HT1080 (cell line): ENCODE measurements around the gene FOXRED1. TPM values are rescaled to one million over a fixed set of nuclear protein-coding genes. Genes with fewer than 3 reads are reported as not detected.

ENCODE experiments used
- DNase-seq: peaks from one replicate; pipeline ENCODE4 v3.0.0-alpha.2; 2015; ENCODE audit warnings: low read depth
- small RNA-seq: library from RNA; depleted of rRNA; stranded (forward); fragments of <200 nt; gene quantifications from one replicate; pipeline ENCODE3, GENCODE V24; 2014
- total RNA-seq: library from RNA; depleted of rRNA; stranded (reverse); fragments of >200 nt; shearing (Covaris generic); gene quantifications from 2 replicates; pipeline ENCODE4 v1.2.3, GENCODE V29; 2014; rRNA removed

The FOXRED1 gene
- total RNA-seq, 1 experiment from 2014 or later, result 49.2 TPM

DNA sequence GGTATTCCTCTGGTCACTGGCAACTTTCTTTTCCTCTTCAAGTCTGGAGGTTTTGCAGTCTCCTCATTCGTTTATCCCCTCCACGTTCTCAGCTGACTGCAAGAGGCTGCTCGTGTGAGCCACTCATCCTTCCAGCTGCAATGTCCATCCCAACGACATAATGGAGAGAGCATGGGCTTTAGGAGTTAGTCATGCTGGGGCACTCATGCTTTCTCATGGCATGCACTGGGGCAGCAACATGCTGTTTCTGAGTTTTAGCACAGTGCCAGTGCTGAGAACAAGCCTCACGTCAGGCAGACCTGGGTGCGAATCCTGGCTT lies 42.0 kb downstream of the FOXRED1 start:
- DNase-seq, result no peak

DNA sequence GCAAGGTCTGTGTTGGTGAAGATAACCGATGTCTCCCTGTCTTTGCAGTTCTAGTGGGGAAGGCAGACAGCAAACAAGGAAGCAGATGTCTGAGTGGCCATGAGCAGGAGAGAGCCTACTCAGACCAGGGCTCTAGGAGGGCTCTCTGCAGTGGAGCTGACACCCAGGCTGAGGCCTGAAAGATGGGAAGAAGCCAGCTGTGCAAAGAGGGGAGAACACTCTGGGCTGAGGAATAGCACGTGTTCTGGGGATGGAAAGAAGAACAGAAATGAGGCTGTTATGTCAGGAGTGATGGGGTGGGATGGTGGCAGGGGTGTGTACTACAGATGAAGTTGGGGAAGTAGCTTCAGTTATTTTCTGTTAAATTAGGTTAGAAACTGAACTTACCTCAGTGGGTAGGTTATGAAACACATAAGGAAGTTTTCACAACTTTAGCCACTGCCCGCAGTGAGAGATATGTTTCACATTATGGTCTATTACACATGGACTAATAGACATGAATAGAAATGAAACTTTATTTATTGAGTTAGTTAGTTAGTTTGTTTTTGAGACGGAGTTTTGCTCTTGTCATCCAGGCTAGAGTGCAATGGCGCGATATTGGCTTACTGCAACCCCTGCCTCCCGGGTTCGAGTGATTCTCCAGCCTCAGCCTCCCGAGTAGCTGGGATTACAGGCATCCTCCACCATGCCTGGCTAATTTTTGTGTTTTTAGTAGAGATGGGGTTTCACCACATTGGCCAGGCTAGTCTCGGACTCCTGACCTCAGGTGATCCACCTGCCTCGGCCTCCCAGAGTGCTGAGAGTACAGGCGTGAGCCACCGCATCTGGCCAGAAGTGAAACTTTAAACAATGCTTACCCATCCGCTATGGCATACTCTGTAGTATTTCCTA lies 42.7 kb downstream of the FOXRED1 start:
- DNase-seq, result no peak

DNA sequence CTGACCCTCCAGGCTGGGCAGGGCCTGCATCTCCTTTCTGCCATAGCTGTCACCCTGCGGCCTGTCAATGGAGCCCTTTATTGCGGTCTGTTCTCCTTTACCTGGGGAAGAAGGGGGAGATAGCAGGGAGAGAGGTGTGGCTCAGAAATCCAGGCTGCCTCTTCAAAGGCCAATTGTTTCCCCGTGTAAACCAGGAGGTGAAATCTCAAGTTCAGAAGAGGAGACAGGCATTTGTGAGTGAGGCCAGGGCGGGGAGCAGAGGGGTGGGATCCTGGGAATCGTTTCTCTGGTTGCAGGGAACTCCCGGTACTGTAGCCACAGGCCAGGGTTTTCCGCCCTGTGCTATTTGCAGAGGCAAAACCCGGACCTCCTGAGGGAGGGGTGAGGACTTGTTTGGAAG lies 44.0 kb downstream of the FOXRED1 start:
- DNase-seq, result no peak

DNA sequence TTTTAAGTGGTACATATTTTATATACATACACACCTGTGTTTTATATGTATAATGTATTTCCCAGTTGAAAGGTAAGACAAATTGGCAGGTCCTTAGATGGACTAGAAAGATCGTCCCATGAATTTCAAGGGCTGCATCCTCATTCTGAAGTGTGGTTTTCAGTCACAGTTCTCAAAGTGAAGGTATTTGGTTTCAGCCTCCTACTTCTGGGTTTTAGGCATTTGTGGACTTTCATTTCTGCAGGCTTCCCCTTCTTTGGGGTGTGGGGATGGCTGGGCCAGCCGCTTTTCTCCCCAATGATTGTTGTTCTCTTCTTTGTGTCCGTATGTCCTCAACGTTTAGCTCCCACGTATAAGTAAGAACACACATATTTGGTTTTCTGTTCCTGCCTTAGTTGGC lies 44.9 kb downstream of the FOXRED1 start:
- no peak for DNase-seq

DNA sequence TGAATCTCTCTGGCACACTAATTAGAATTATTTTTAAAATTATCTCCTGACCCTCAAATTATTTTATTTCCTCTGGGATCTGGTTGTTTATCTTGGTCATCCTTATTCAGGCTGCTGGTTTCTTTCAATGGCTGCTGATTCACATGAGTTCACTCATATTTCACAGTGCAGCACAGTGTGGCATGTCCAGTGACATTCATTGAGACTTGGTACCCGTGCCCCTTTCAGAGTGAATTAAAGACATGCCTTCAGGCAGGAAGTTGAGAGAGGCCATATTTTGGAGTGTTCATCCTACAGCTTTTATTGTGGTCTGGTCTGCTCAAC lies 48.4 kb downstream of the FOXRED1 start:
- DNase-seq, result no peak

DNA sequence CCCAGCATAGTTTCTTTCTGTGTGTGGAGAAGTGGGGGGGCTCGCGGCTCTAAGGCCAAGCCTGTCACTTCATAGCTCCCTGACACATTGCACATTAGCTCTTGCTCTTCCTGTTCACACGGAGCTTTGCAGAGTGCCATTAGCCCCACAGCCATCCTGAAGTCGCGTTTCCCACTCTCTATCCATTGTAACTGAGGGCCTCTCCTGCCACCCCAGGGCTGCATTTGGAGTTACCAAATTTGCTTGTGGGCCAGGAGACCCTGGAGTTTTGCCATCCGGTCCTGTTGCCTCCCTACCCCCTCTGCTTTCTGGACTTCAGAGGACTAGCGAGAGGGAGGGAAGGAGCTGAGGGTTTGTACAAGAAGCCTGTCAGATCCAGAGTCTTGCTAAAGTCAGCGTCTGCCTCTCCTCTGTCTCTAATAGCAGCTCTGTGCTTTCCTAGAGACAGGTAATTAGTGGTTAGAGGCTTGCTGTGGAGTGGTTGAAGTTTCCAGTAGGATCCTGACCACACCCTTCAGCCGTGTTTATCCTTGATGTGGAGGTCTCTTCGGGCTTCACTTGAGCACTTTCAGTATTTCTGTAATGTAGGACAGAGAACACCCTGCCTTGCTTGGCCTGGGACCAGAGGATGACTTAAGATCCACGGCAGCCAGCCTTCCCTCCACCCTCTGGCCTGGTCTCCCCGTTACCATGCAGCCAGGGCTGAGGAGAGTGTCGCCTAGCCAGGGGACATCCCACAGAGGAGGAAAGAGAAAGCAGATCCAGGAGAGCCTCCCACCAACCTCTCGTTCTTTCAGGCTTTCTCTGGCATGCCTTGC lies 49.0 kb downstream of the FOXRED1 start:
- peak; percentile 57 for DNase-seq

DNA sequence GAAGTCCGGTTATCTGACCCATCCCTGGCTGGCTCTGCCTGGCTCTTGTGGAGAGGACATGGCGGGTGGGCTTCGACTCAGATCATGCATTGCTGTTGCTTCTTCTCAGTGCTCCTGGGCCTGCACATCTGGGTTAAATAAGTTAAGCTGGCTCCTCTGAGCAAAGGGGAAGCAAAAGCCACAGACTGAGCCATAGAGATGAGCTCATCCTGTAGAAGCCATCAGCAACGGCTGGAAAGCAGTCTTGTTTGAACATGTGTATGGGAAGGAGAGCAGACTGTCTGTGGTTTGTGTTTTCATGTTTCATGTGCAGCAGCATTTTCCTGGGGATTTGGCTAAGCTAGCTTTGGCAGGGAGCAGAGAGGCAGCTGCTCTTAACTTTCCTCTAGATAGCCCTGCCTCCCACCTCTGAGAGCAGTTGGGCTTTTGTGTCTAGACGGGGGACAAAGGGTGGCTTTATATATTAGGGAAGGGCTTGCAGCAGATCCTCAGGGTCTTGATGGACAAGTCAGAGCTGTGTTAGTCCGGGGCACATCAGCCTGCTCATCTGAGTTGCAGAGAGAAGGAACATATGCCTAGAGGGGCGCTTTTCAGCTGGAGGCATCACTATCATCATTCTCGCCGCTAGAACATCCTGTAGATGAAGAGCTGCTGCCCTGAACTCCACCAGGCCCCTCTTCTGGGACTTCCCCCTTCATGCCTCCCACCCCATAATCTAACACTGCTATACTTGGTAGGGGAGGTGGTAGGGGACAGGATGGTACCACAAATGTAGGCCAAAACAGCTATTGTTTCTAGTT lies 49.8 kb downstream of the FOXRED1 start:
- peak; percentile 89 for DNase-seq

DNA sequence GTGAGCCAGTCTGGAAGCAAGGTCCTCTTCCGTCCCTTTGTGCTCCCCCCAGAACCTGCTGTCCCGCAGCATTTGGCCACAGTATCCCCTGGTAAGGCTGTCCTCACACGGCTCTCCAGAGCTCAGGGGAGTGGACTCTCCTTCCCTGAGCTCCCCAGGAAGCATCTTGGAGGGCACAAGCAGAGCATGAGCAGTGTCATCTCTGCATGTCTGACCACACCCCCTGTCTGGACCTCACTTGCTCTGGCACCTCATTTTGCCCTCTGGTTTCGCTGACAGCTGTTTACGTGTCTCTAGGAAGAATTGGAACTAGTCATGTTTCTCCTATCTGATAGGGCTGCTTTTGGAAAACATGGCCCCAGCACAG lies 50.4 kb downstream of the FOXRED1 start:
- DNase-seq, result no peak

DNA sequence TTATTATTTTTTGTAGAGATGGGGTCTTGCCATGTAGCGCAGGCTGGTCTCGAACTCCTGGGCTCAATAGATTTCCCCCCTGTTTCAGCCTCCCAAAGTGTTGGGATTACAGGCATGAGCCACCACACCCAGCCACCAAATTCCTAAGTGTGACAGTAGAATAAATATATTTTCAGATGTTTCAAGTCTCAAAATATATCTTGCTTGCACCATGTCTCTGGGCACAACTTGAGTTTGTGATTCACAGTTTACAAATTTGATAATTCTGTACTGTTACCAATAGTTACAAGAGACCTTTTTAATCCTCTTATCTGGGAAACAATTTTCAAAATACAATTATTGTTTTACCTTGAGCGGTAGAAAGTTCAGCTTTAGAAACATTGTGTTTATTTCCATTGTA lies 54.0 kb downstream of the FOXRED1 start:
- no peak for DNase-seq

DNA sequence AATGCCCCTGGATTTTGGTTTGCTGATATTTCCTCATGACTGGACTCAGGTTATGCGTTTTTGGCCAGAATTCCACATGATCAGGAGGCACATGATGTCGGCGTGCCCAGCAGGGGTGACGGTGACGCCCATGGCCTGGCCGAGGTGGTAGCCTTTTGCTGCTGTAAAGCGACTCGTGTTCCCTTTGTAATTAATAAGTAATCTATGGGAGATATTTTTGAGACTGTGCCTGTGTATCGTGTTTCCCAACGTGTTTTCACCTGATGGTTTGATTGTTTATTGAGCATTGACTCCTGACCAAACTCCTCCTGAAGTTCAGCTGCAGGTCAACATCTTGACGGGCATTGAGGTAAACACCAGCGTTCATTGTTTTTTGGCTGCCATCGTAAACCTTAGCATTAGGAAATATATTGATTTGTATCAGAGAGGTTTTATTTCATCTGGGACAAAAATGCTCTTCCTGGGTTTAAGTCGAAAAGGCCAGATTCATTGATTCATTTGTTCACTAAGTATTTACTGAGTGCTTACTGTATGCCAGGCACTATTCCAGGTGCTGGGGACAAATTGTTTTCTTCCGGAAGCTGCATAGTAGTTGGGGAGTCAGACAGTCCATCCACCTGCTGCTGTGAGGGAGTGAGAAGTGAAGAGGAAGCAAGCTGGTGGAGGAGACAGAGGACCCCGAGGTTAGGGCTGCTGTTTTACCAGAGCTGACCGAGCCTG lies 58.5 kb downstream of the FOXRED1 start:
- no peak for DNase-seq

Small RNA genes lying within 50 kb of the gene (small RNA-seq; reads per million reads assigned to genes)
- gene RN7SL351P, result not detected

Other genes starting within 250 kb of the FOXRED1 start
- 1.7 and 1.9 TPM in 2 replicates for gene CDON, start 206.3 kb upstream of the FOXRED1 start, total RNA-seq
- gene RPUSD4, start 57.5 kb upstream of the FOXRED1 start, total RNA-seq, result 25.8 and 30.0 TPM in 2 replicates
- 25.9 and 26.5 TPM in 2 replicates for gene FAM118B, start 57.4 kb upstream of the FOXRED1 start, total RNA-seq
- gene SRPRA, start 259 bp upstream of the FOXRED1 start, total RNA-seq, result 152 and 179 TPM in 2 replicates
- 3.3 and 3.6 TPM in 2 replicates for gene TIRAP, start 13.9 kb downstream of the FOXRED1 start, total RNA-seq
- gene DCPS, start 34.9 kb downstream of the FOXRED1 start, total RNA-seq, result 29.3 and 37.4 TPM in 2 replicates
- 34.7 and 45.9 TPM in 2 replicates for gene ST3GAL4, start 86.5 kb downstream of the FOXRED1 start, total RNA-seq